Trophoblast cell (in vitro differentiated cells and primary cell): Measurements from ENCODE around the gene RIOK3.

ENCODE experiments used
- DNase-seq, 2 donors: peaks; one replicate each; pipeline ENCODE4 v3.0.0-alpha.2; 2016
- H2AFZ ChIP-seq: 2 replicates; pipeline ENCODE4 v1.6.1; 2013; ENCODE audit warnings: low read length, moderate library complexity, mild to moderate bottlenecking; ENCODE audit not compliant: insufficient read depth, poor library complexity
- H2AK5ac ChIP-seq: 2 replicates; pipeline ENCODE4 v1.6.1; 2013; ENCODE audit warnings: mild to moderate bottlenecking, low read length
- H2BK120ac ChIP-seq: 2 replicates; pipeline ENCODE4 v1.6.1; 2013; ENCODE audit warnings: low read length, mild to moderate bottlenecking, moderate library complexity; ENCODE audit not compliant: insufficient read depth, poor library complexity
- H2BK12ac ChIP-seq: 2 replicates; pipeline ENCODE4 v1.6.1; 2013; ENCODE audit warnings: mild to moderate bottlenecking, low read length, moderate library complexity
- H2BK5ac ChIP-seq: 2 replicates; pipeline ENCODE4 v1.6.1; 2013; ENCODE audit warnings: low read length, low read depth, moderate library complexity, mild to moderate bottlenecking; ENCODE audit not compliant: poor library complexity
- H3K14ac ChIP-seq: 2 replicates; pipeline ENCODE4 v1.6.1; 2013; ENCODE audit warnings: mild to moderate bottlenecking, low read length
- H3K18ac ChIP-seq: 2 replicates; pipeline ENCODE4 v1.6.1; 2013; ENCODE audit warnings: mild to moderate bottlenecking, low read length
- H3K23ac ChIP-seq: 2 replicates; pipeline ENCODE4 v1.6.1; 2013; ENCODE audit warnings: low read length
- H3K27ac ChIP-seq: 2 replicates; pipeline ENCODE4 v1.5.1; 2013; ENCODE audit warnings: low read depth, mild to moderate bottlenecking, inconsistent platforms, low read length, moderate library complexity
- H3K27me3 ChIP-seq: 2 replicates; pipeline ENCODE4 v1.6.1; 2013; ENCODE audit warnings: inconsistent platforms, mild to moderate bottlenecking, low read length, moderate library complexity; ENCODE audit not compliant: insufficient read depth
- H3K36me3 ChIP-seq, 2 experiments: 1 replicate in 1 of 2; 2 replicates in 1 of 2; pipeline ENCODE4 v1.6.1; 2013; ENCODE audit warnings: low read length in 2 of 2, mild to moderate bottlenecking in 2 of 2, moderate library complexity in 1 of 2; ENCODE audit not compliant: insufficient read depth in 2 of 2, control insufficient read depth in 1 of 2
- H3K4ac ChIP-seq: 2 replicates; pipeline ENCODE4 v1.6.1; 2013; ENCODE audit warnings: low read depth, mild to moderate bottlenecking, low read length, moderate library complexity
- H3K4me1 ChIP-seq, 2 experiments: 1 replicate in 1 of 2; 2 replicates in 1 of 2; pipeline ENCODE4 v1.6.1; 2013; ENCODE audit warnings: low read length in 2 of 2, mild to moderate bottlenecking in 2 of 2, moderate library complexity in 1 of 2; ENCODE audit not compliant: insufficient read depth in 2 of 2, control insufficient read depth in 1 of 2
- H3K4me2 ChIP-seq: 2 replicates; pipeline ENCODE4 v1.6.1; 2013; ENCODE audit warnings: inconsistent platforms, mild to moderate bottlenecking, low read length, moderate library complexity
- H3K4me3 ChIP-seq: 2 replicates; pipeline ENCODE4 v1.5.1; 2013; ENCODE audit warnings: mild to moderate bottlenecking, low read depth, low read length, inconsistent platforms
- H3K79me1 ChIP-seq: one replicate; pipeline ENCODE4 v1.6.1; 2013; ENCODE audit warnings: low read length
- H3K79me2 ChIP-seq: 2 replicates; pipeline ENCODE4 v1.6.1; 2013; ENCODE audit warnings: low read length, mild to moderate bottlenecking; ENCODE audit not compliant: control insufficient read depth, insufficient read depth, poor library complexity
- H3K9ac ChIP-seq: 2 replicates; pipeline ENCODE4 v1.6.1; 2013; ENCODE audit warnings: mild to moderate bottlenecking, low read length
- H3K9me3 ChIP-seq: 2 replicates; pipeline ENCODE4 v1.6.1; 2013; ENCODE audit warnings: low read depth, mild to moderate bottlenecking, control low read depth, inconsistent platforms, low read length; ENCODE audit not compliant: insufficient read depth
- H4K12ac ChIP-seq: 2 replicates; pipeline ENCODE4 v1.6.1; 2013; ENCODE audit warnings: low read depth, mild to moderate bottlenecking, low read length, moderate library complexity
- H4K8ac ChIP-seq: 2 replicates; pipeline ENCODE4 v1.6.1; 2013; ENCODE audit warnings: low read depth, mild to moderate bottlenecking, low read length, moderate library complexity
- H4K91ac ChIP-seq: one replicate; pipeline ENCODE4 v1.6.1; 2013; ENCODE audit warnings: low read depth, mild to moderate bottlenecking, low read length, moderate library complexity
- WGBS: extraction: QIAGEN DNeasy Blood & Tissue Kit; methylation state at CpG from one replicate; pipeline ENCODE4 v1.1.7; 2013; ENCODE audit warnings: missing lambda C conversion rate; ENCODE audit not compliant: insufficient read length, insufficient coverage; ENCODE audit errors: extremely low coverage; 5-methylcytosine and 5-hydroxymethylcytosine counted together

RIOK3 gene

GRCh38 chr18:23523429-23524212 is 70.5 kb downstream of the RIOK3 start:
- Histone ChIP-seq H2AFZ (no peak overlapping the region), H3K27me3 (no peaks in the 10 kb centered on the region), H3K79me2 (no peaks in the 10 kb centered on the region), H3K4ac (no peak overlapping the region), H3K14ac (no peak overlapping the region), H4K8ac (no peak overlapping the region), H3K9ac (no peak overlapping the region), H3K79me1 (peaks cover 3% of the 10 kb centered on the region), H4K12ac (no peak overlapping the region), H2AK5ac (no peak overlapping the region), H3K4me2 (no peak overlapping the region), H3K23ac (no peak overlapping the region), H3K4me1 (peaks cover 9 to 16% of the 10 kb centered on the region in 2 experiments), H3K27ac (no peak overlapping the region), H2BK5ac (no peak overlapping the region), H3K18ac (no peak overlapping the region), H3K4me3 (no peak overlapping the region), H3K9me3 (no peaks in the 10 kb centered on the region), H2BK120ac (no peak overlapping the region), H3K36me3 (peaks cover 34 to 56% of the 10 kb centered on the region in 2 experiments), H4K91ac (no peak overlapping the region), H2BK12ac (no peak overlapping the region)
- WGBS = no CpG with 5 or more reads among the region's 12 CpGs
- DNase-seq = no peak

- no CpG with 5 or more reads among the region's 14 CpGs for WGBS
- H2AK5ac ChIP-seq = no peak overlapping the region
- no peak overlapping the region for H3K4ac ChIP-seq
- H2BK5ac ChIP-seq = no peak overlapping the region
- peaks cover 34 to 55% of the 10 kb centered on the region in 2 experiments for H3K36me3 ChIP-seq
- H2BK120ac ChIP-seq = no peak overlapping the region
- H2AFZ ChIP-seq = no peak overlapping the region
- H3K4me3 ChIP-seq = no peak overlapping the region
- H3K9ac ChIP-seq = no peak overlapping the region
- H3K79me2 ChIP-seq = no peaks in the 10 kb centered on the region
- no peaks in the 10 kb centered on the region for H3K27me3 ChIP-seq
- no peak overlapping the region for H3K14ac ChIP-seq
- H3K4me2 ChIP-seq = no peak overlapping the region
- H3K9me3 ChIP-seq = no peaks in the 10 kb centered on the region
- peaks cover 6% of the 10 kb centered on the region for H3K79me1 ChIP-seq
- no peak overlapping the region for H2BK12ac ChIP-seq
- H3K27ac ChIP-seq = no peak overlapping the region
- H3K4me1 ChIP-seq = peaks cover 14 to 20% of the 10 kb centered on the region in 2 experiments
- H4K8ac ChIP-seq = no peak overlapping the region
- no peak overlapping the region for H4K91ac ChIP-seq
- no peak overlapping the region for H3K18ac ChIP-seq
- no peak overlapping the region for H4K12ac ChIP-seq
- no peak for DNase-seq
- no peak overlapping the region for H3K23ac ChIP-seq
These were observed 71.2 kb downstream of the RIOK3 start for GRCh38 chr18:23524213-23524707.

GRCh38 chr18:23526501-23527063 is 73.5 kb downstream of the RIOK3 start:
- no peak overlapping the region for H3K4me3 ChIP-seq
- no peak overlapping the region for H2AK5ac ChIP-seq
- H3K23ac ChIP-seq = no peak overlapping the region
- no peak overlapping the region for H3K4ac ChIP-seq
- no peaks in the 10 kb centered on the region for H3K9me3 ChIP-seq
- DNase-seq = no peak
- no peak overlapping the region for H3K4me2 ChIP-seq
- H2BK120ac ChIP-seq = no peak overlapping the region
- H2AFZ ChIP-seq = no peak overlapping the region
- peaks cover 7% of the 10 kb centered on the region for H3K79me1 ChIP-seq
- peak overlapping the region; percentile 12 for H2BK5ac ChIP-seq
- no peak overlapping the region for H2BK12ac ChIP-seq
- no peak overlapping the region for H3K18ac ChIP-seq
- no peak overlapping the region for H3K9ac ChIP-seq
- H3K27me3 ChIP-seq = no peaks in the 10 kb centered on the region
- H4K91ac ChIP-seq = peak overlapping the region; percentile 4
- no peak overlapping the region for H4K12ac ChIP-seq
- peaks cover 16 to 27% of the 10 kb centered on the region in 2 experiments for H3K4me1 ChIP-seq
- H3K27ac ChIP-seq = peak overlapping the region; percentile 52
- H4K8ac ChIP-seq = no peak overlapping the region
- no peak overlapping the region for H3K14ac ChIP-seq
- no peaks in the 10 kb centered on the region for H3K79me2 ChIP-seq
- no CpG with 5 or more reads among the region's 5 CpGs for WGBS
- peaks cover 33 to 53% of the 10 kb centered on the region in 2 experiments for H3K36me3 ChIP-seq

- H2BK12ac ChIP-seq = peak overlapping the region; percentile 85
- H3K18ac ChIP-seq = peak overlapping the region; percentile 74
- H3K4me2 ChIP-seq = no peak overlapping the region
- H3K27me3 ChIP-seq = no peaks in the 10 kb centered on the region
- H3K79me2 ChIP-seq = no peaks in the 10 kb centered on the region
- no CpG with 5 or more reads among the region's 20 CpGs for WGBS
- H3K4me1 ChIP-seq = peaks cover 16 to 27% of the 10 kb centered on the region in 2 experiments
- peak overlapping the region; percentile 46 for H4K91ac ChIP-seq
- H3K14ac ChIP-seq = peak overlapping the region; percentile 65
- peak overlapping the region; percentile 4 for H3K4ac ChIP-seq
- peak overlapping the region; percentile 71 for H2AK5ac ChIP-seq
- H3K36me3 ChIP-seq = peaks cover 32 to 53% of the 10 kb centered on the region in 2 experiments
- peak overlapping the region; percentile 51 for H2BK5ac ChIP-seq
- peak overlapping the region; percentile 31 for H3K27ac ChIP-seq
- no peaks in the 10 kb centered on the region for H3K9me3 ChIP-seq
- peak in 1 of 2 donors; percentile 23 for DNase-seq
- H4K8ac ChIP-seq = peak overlapping the region; percentile 54
- no peak overlapping the region for H4K12ac ChIP-seq
- H3K79me1 ChIP-seq = peaks cover 7% of the 10 kb centered on the region
- no peak overlapping the region for H3K23ac ChIP-seq
- H2AFZ ChIP-seq = no peak overlapping the region
- no peak overlapping the region for H3K4me3 ChIP-seq
- H2BK120ac ChIP-seq = peak overlapping the region; percentile 63
- no peak overlapping the region for H3K9ac ChIP-seq
These were observed 75.7 kb downstream of the RIOK3 start for GRCh38 chr18:23528580-23529472.
